ENCODE data around the gene NCLN. TPM values are rescaled to one million over a fixed set of nuclear protein-coding genes. Genes with fewer than 3 reads are reported as not detected.
"Not testable (repeated sequence)": the region's sequence is repeated elsewhere in the genome, so short reads cannot be mapped to it uniquely, and the experiment has no call there.

NCLN gene
- total RNA-seq, 2 donors from 2014 or later, result 48.6 to 68.5 TPM

DNA sequence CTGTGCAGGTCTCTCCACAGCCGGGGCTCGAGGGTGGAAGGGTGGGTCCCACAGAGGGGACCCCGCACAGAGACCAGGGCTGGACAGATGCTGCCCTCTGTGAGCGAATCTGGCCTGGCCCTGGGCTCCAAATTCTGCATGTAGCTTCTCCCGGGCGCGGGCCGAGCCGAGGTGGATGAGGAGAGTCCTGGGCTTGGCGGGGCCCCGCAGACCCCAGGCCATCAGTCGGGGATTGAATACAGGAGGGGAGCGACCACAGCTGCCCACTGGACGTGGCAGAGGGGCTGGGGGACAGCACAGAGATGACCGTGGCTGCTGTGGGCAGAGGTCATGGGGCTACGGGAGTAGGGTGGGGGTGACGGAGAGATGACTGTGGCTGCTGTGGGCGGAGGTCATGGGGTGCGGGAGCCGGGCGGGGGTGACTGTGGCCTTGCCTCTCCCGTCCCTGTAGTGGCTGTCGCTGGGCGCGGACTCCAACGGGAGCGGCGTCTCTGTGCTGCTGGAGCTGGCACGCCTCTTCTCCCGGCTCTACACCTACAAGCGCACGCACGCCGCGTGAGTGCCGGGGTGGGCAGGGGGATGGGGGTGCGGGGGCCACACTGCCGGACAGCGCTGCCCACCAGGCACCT is 15.5 kb downstream of the NCLN start:
- peaks cover 1 to 3% of the 10 kb centered on the region in 2 donors for H3K36me3 ChIP-seq
- TF ChIP-seq, protein P1, sequence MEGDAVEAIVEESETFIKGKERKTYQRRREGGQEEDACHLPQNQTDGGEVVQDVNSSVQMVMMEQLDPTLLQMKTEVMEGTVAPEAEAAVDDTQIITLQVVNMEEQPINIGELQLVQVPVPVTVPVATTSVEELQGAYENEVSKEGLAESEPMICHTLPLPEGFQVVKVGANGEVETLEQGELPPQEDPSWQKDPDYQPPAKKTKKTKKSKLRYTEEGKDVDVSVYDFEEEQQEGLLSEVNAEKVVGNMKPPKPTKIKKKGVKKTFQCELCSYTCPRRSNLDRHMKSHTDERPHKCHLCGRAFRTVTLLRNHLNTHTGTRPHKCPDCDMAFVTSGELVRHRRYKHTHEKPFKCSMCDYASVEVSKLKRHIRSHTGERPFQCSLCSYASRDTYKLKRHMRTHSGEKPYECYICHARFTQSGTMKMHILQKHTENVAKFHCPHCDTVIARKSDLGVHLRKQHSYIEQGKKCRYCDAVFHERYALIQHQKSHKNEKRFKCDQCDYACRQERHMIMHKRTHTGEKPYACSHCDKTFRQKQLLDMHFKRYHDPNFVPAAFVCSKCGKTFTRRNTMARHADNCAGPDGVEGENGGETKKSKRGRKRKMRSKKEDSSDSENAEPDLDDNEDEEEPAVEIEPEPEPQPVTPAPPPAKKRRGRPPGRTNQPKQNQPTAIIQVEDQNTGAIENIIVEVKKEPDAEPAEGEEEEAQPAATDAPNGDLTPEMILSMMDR (IDR thresholded peaks at IDR 0.05), result no peak
- no peak for TF ChIP-seq POLR2A (IDR thresholded peaks at IDR 0.05)
- no peak for TF ChIP-seq POLR2AphosphoS5 (IDR thresholded peaks at IDR 0.05)
- DNase-seq (ENCODE audit: low spot score), result no peak
- WGBS, result 92% methylated on average over 35 of the region's 39 CpGs
- H3K27ac ChIP-seq, result no peak overlapping the region
- intact Hi-C loops (cut with DNase I), result no loop called here
- no peaks in the 10 kb centered on the region for H3K27me3 ChIP-seq (replicated peaks; ENCODE audit: insufficient read depth)
- H3K4me3 ChIP-seq, result no peak overlapping the region
- no peaks in the 10 kb centered on the region for H3K4me1 ChIP-seq (replicated peaks)
- H3K9me3 ChIP-seq, result no peaks in the 10 kb centered on the region

DNA sequence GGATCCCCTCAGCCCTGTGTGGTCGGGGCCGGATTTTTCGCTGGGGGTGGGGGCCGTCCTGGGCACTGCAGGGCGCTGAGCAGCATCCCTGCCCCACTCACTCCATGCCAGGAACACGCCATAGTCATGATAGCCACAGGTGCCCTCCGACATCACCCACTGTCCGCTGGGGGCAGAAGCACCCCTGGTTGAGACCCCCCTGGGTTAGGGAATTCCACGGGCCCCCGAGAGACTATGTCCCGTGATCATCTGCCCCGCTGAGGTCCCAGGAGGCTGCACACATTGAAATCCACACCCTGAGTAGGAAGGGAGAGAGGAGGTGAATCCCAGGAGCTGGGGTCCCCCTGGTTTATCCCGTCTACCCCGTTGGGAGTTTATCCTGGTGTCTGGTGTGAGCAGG is 16.2 kb downstream of the NCLN start:
- Histone ChIP-seq H3K4me1 (replicated peaks) (no peaks in the 10 kb centered on the region), H3K27me3 (replicated peaks; ENCODE audit: insufficient read depth) (no peaks in the 10 kb centered on the region), H3K4me3 (no peak overlapping the region), H3K27ac (no peak overlapping the region), H3K9me3 (no peaks in the 10 kb centered on the region), H3K36me3 (peaks cover 3 to 10% of the 10 kb centered on the region in 2 donors)
- intact Hi-C loops (cut with DNase I), result no loop called here
- WGBS, result 94% methylated on average over 14 of the region's 14 CpGs
- DNase-seq (ENCODE audit: low spot score), result no peak
- no peak for TF ChIP-seq POLR2AphosphoS5 (IDR thresholded peaks at IDR 0.05)

DNA sequence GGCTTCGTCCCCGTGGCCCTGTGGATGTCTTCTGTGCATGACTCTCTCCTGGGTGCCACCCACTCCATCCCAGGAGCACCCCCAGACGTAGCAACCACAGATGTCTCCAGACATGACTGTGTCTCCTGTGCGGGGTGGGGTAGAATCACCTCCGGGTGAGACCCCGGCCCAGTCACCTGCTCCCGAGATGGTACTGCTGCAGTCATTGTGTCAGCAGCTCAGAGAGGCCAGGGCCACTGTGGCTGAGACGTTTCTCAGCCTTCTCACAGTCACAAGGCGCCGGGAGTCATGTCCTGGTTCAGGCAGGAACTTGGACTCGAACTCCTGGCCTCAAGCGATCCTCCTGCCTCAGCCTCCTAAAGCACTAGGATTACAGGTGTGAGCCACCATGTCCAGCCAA is 16.6 kb downstream of the NCLN start:
- no peaks in the 10 kb centered on the region for H3K4me1 ChIP-seq (replicated peaks)
- H3K27me3 ChIP-seq (replicated peaks; ENCODE audit: insufficient read depth), result no peaks in the 10 kb centered on the region
- intact Hi-C loops (cut with DNase I), result no loop called here
- no peaks in the 10 kb centered on the region for H3K9me3 ChIP-seq
- TF ChIP-seq POLR2A (IDR thresholded peaks at IDR 0.05) (no peak), POLR2AphosphoS5 (IDR thresholded peaks at IDR 0.05) (no peak)
- TF ChIP-seq, protein P1 (IDR thresholded peaks at IDR 0.05), result no peak
- 85% methylated on average over 12 of the region's 12 CpGs for WGBS
- no peak for DNase-seq (ENCODE audit: low spot score)
- H3K4me3 ChIP-seq, result no peak overlapping the region
- H3K27ac ChIP-seq, result no peak overlapping the region
- peaks cover 3 to 14% of the 10 kb centered on the region in 2 donors for H3K36me3 ChIP-seq

DNA sequence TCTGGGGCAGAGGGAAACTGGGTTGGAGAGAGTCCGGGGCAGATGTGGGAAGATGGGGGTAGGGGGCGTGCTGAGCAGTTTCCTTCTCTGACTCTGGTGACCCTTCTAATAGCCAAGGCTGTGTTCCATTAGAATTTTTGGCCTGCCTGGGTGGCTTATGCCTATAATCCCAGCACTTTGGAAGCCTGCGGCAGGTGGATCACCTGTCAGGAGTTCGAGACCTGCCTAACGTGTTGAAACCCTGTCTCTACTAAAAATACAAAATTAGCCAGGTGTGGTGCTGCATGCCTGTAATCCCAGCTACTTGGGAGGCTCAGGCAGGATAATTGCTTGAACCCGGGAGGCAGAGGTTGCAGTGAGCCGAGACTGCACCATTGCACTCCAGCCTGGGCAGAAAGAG is 17.2 kb downstream of the NCLN start:
- H3K36me3 ChIP-seq, result peaks cover 3 to 19% of the 10 kb centered on the region in 2 donors
- 91% methylated on average over 7 of the region's 7 CpGs for WGBS
- H3K9me3 ChIP-seq; H3K4me3 ChIP-seq; H3K27me3 ChIP-seq (replicated peaks; ENCODE audit: insufficient read depth); intact Hi-C loops (cut with DNase I); H3K27ac ChIP-seq; DNase-seq (ENCODE audit: low spot score); H3K4me1 ChIP-seq (replicated peaks): not testable (repeated sequence)

DNA sequence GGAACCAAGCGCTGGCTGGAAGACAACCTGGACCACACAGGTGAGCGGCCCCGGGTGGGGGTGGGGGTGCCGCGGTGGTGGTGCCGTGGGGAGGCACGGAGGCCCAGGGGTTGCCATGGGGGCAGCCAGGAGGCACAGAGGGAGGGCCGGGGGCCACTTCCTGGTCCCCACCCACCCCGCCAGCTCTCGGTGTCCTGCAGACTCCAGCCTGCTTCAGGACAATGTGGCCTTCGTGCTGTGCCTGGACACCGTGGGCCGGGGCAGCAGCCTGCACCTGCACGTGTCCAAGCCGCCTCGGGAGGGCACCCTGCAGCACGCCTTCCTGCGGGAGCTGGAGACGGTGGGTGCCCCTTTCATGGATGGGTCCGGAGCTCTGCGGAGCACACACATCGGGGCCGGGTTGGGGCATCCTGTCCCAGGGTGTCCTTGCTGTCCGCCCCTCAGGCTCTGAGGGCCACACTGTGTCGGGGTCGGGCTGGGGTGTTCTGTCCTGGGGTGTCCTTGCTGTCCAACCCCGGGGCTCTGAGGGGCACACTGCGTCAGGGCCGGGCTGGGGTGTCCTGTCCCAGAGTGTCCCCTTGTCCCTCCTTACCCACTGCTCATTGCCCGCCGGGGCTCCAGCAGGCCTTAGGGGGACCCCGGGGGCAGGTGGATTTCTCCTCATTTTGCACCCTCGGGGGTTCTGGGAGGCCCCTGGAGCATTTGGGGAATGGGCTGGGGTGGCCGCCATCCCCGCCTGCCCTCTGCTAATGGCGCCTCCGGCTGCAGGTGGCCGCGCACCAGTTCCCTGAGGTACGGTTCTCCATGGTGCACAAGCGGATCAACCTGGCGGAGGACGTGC is 18.3 kb downstream of the NCLN start:
- H3K36me3 ChIP-seq, result peaks cover 3 to 19% of the 10 kb centered on the region in 2 donors
- H3K9me3 ChIP-seq, result no peaks in the 10 kb centered on the region
- H3K27ac ChIP-seq, result no peak overlapping the region
- H3K4me1 ChIP-seq (replicated peaks), result no peaks in the 10 kb centered on the region
- H3K4me3 ChIP-seq, result no peak overlapping the region
- intact Hi-C loops (cut with DNase I), result no loop called here
- DNase-seq (ENCODE audit: low spot score), result no peak
- no peaks in the 10 kb centered on the region for H3K27me3 ChIP-seq (replicated peaks; ENCODE audit: insufficient read depth)
- WGBS, result 95% methylated on average over 31 of the region's 43 CpGs
- TF ChIP-seq, protein P1 (IDR thresholded peaks at IDR 0.05), result no peak
- TF ChIP-seq POLR2AphosphoS5 (IDR thresholded peaks at IDR 0.05), result no peak

Data from prostate gland (tissue), 2 donors.